ENCODE data around the gene ING5. TPM values are rescaled to one million over a fixed set of nuclear protein-coding genes. Genes with fewer than 3 reads are reported as not detected.

ING5 gene
- total RNA-seq, 1 donor from 2014 or later = 16.3 TPM

DNA sequence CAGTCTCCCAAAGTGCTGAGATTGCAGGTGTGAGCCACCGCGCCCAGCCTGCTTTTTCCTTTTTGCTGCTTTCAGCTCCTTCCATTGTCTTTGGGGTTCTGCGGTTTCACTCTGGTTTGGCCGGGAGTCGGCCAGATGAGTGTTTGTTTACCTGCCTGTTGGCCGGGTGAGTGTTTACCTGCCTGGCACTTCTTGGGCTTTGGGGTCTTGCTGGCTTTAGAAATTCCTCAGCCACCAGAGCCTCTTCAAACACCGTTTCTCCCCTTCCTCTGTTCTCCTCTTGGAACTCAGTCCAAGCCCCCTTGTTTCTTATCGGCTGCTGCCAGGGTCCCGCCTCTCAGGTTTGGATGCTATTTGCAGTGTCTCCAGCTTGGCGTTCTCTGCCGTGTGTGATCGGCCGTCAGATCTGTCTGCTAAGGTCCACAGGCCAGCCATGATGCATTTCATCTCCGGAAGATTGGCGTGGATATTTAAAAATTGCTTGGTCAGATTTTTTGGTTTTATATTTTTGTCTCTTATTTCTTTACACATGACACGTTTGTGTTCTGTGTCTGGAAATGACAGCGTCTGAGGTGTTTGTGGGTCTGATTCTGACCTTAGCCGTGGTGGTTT, 60.6 kb downstream of the ING5 start:
- DNase-seq (ENCODE audit: low spot score) = no peak
- Mint-ChIP-seq H3K4me1 (ENCODE audit: low read depth) (peaks cover 3% of the 10 kb centered on the region), H3K27ac (ENCODE audit: unreplicated experiment) (no peak overlapping the region), H3K27me3 (ENCODE audit: low read depth) (no peaks in the 10 kb centered on the region), H3K9me3 (ENCODE audit: low read depth) (peaks cover 3% of the 10 kb centered on the region), H3K4me3 (ENCODE audit: unreplicated experiment) (no peak overlapping the region), H3K36me3 (ENCODE audit: low read depth) (peaks cover 20% of the 10 kb centered on the region)
- TF ChIP-seq, protein P1, sequence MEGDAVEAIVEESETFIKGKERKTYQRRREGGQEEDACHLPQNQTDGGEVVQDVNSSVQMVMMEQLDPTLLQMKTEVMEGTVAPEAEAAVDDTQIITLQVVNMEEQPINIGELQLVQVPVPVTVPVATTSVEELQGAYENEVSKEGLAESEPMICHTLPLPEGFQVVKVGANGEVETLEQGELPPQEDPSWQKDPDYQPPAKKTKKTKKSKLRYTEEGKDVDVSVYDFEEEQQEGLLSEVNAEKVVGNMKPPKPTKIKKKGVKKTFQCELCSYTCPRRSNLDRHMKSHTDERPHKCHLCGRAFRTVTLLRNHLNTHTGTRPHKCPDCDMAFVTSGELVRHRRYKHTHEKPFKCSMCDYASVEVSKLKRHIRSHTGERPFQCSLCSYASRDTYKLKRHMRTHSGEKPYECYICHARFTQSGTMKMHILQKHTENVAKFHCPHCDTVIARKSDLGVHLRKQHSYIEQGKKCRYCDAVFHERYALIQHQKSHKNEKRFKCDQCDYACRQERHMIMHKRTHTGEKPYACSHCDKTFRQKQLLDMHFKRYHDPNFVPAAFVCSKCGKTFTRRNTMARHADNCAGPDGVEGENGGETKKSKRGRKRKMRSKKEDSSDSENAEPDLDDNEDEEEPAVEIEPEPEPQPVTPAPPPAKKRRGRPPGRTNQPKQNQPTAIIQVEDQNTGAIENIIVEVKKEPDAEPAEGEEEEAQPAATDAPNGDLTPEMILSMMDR (IDR thresholded peaks at IDR 0.05) = no peak

DNA sequence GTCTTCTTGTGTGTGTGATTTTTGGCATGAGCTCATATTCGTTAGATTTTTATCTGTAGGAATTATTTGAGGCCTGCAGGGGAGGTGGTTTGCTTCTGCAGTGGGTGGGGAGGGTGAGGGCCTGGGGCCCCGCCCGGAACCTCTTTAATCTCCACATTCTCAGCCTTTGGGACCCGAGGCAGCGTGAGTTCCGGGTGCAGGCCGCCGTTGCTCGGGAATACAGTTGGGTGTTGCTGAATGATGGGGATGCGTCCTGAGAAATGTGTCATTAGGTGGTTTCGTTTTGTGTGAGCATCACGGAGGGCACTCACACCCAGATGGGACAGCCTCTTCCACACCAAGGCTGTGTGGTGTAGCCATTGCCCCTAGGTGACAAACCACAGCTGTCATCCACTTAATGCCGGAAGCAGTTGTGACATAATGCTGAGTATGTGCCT, 61.1 kb downstream of the ING5 start:
- Mint-ChIP-seq H3K36me3 (ENCODE audit: low read depth) (peaks cover 18% of the 10 kb centered on the region), H3K27ac (ENCODE audit: unreplicated experiment) (no peak overlapping the region), H3K9me3 (ENCODE audit: low read depth) (peaks cover 3% of the 10 kb centered on the region), H3K4me3 (ENCODE audit: unreplicated experiment) (no peak overlapping the region), H3K27me3 (ENCODE audit: low read depth) (no peaks in the 10 kb centered on the region), H3K4me1 (ENCODE audit: low read depth) (peaks cover 3% of the 10 kb centered on the region)
- TF ChIP-seq, protein P1 (IDR thresholded peaks at IDR 0.05) = no peak
- DNase-seq (ENCODE audit: low spot score) = peak; percentile 60

DNA sequence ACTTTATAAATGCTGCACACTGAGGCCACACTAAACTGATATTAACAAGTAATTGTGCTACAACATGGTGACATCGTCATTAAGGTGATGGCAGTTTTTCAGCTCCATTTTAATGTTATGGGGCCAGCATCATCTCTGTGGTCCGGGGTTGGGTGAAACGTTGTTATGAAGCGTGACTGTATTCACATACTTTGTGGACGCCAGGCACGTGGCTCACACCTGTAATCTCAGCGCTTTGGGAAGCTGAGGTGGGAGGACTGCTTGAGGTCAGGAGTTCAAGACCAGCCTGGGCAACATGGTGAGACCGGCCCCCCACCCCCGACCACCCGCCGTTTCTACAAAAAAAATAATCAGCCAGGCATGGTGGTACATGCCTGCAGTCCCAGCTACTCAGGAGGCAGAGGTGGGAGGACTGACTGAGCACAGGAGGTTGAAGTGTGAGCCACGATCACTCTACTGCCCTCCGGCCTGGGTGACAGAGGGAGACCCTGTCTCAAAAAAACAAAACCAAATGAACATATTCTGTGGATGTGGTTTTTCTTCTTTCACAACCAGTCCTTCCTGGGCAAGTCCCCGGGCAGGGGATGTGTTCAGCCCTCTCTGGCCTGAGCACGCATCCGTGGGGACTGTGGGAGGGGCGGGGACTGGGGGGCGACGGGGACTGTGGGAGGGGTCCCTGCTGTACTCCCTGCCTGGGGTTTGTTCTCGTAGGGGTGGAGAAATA, 61.9 kb downstream of the ING5 start:
- Mint-ChIP-seq H3K4me1 (ENCODE audit: low read depth) (peaks cover 3% of the 10 kb centered on the region), H3K27me3 (ENCODE audit: low read depth) (no peaks in the 10 kb centered on the region), H3K4me3 (ENCODE audit: unreplicated experiment) (no peak overlapping the region), H3K27ac (ENCODE audit: unreplicated experiment) (no peak overlapping the region), H3K9me3 (ENCODE audit: low read depth) (peaks cover 3% of the 10 kb centered on the region), H3K36me3 (ENCODE audit: low read depth) (peaks cover 17% of the 10 kb centered on the region)
- DNase-seq (ENCODE audit: low spot score) = no peak
- TF ChIP-seq, protein P1 (IDR thresholded peaks at IDR 0.05) = no peak

DNA sequence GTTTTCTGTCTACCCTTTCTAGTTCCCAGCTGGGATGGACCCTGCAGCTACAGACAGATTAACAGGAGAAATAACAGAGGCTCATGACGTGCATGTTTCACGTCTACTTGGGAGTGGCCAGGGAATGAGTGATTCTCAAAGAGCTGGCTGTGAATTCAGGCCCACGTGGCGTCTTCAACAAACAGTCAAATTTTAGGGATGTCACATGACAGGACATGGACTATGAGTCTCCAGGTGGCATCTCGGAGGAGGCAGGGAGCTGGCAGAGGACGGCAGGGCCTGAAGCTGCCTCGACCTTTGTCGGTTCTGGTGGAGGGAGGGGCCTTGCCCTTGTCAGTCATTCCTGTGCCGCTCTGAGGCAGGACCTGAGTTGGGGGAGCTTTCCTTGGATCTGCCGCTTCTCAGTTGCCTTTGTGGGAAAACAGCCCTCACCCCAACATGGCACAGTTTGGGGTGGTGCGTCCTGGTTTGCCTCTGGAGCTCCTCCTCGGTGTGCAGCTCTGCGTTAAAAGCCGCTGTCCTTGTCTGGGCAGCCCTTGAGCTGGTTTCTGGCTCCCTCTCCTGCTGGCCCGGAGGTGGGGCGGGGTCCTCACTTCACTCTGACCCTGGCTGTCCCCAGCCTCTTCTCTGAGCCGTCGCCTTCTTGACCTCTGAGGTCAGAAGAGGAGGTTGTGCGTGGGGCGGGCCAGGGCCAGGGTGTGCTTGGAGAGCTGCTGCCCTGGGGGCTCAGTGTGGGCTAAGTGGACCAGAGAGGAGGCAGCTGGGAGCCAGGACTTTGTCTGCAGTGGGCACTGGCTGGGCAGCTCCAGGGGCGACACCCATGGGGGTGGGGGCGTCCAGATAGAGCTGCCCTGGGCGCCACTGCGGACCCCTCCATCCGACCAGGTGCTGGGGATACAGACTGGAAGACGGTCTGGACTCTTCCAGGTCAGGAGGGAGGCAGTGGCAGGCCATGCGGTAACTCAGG, 62.7 kb downstream of the ING5 start:
- peak; percentile 86 for DNase-seq (ENCODE audit: low spot score)
- no peaks in the 10 kb centered on the region for H3K27me3 Mint-ChIP-seq (ENCODE audit: low read depth)
- peaks cover 3% of the 10 kb centered on the region for H3K4me1 Mint-ChIP-seq (ENCODE audit: low read depth)
- TF ChIP-seq, protein P1 (IDR thresholded peaks at IDR 0.05) = no peak
- H3K4me3 Mint-ChIP-seq (ENCODE audit: unreplicated experiment) = no peak overlapping the region
- peaks cover 13% of the 10 kb centered on the region for H3K36me3 Mint-ChIP-seq (ENCODE audit: low read depth)
- H3K27ac Mint-ChIP-seq (ENCODE audit: unreplicated experiment) = no peak overlapping the region
- peaks cover 3% of the 10 kb centered on the region for H3K9me3 Mint-ChIP-seq (ENCODE audit: low read depth)

Measured in chondrocyte (in vitro differentiated cells).